ENCODE measurements around the gene CCND2. TPM values are rescaled to one million over a fixed set of nuclear protein-coding genes. Genes with fewer than 3 reads are reported as not detected.

The CCND2 gene
- total RNA-seq, 1 donor from 2014 or later, result 98.0 TPM

DNA sequence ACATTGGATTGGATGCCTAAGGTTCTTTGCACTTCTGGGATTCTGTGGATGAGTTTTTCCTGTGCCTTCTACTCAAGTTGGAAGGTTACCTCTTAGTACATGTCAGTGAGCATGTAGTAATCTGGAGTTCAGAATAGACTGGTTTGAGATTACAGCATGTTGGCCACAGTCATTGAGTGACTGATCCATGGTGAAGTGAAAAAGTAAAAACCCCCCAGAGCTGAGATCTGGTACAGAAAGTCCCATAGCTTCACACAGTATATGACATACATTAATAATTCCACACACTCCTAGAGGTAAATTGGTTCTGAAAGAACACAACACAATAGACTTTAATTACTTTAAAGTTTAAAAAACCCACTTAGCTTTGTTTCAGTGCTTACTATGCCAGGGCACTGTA is 11.9 kb upstream of the CCND2 start:
- Mint-ChIP-seq H3K9me3 (ENCODE audit: unreplicated experiment) (no peaks in the 10 kb centered on the region), H3K4me1 (ENCODE audit: low read depth, unreplicated experiment) (peaks cover 10% of the 10 kb centered on the region), H3K36me3 (ENCODE audit: unreplicated experiment) (peaks cover 5% of the 10 kb centered on the region), H3K27ac (ENCODE audit: unreplicated experiment) (no peak overlapping the region), H3K4me3 (ENCODE audit: unreplicated experiment) (no peak overlapping the region), H3K27me3 (ENCODE audit: unreplicated experiment) (peaks cover 2% of the 10 kb centered on the region)
- TF ChIP-seq, protein P1, sequence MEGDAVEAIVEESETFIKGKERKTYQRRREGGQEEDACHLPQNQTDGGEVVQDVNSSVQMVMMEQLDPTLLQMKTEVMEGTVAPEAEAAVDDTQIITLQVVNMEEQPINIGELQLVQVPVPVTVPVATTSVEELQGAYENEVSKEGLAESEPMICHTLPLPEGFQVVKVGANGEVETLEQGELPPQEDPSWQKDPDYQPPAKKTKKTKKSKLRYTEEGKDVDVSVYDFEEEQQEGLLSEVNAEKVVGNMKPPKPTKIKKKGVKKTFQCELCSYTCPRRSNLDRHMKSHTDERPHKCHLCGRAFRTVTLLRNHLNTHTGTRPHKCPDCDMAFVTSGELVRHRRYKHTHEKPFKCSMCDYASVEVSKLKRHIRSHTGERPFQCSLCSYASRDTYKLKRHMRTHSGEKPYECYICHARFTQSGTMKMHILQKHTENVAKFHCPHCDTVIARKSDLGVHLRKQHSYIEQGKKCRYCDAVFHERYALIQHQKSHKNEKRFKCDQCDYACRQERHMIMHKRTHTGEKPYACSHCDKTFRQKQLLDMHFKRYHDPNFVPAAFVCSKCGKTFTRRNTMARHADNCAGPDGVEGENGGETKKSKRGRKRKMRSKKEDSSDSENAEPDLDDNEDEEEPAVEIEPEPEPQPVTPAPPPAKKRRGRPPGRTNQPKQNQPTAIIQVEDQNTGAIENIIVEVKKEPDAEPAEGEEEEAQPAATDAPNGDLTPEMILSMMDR (IDR thresholded peaks at IDR 0.05; ENCODE audit: partially characterized antibody, unreplicated experiment), result no peak
- DNase-seq, result no peak

DNA sequence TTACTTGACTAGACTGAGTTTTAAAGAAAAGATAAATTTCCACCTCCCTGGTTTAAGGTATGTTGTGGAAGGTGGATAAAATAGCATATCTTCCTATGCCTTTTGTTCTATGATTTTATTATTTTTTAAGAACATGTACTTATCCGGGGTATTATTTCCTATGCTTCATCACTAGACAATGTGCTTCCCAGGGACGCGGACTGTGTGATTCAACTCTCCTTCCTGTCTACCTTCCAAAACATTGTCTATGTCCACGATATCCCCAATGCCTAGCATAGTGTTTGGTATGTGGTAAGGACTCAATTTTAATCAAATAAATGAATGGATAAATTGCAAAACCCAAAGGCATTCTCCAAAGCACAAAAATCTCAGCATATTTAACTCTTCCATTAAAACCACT is 8.3 kb upstream of the CCND2 start:
- no peak overlapping the region for H3K27ac Mint-ChIP-seq (ENCODE audit: unreplicated experiment)
- DNase-seq, result no peak
- H3K27me3 Mint-ChIP-seq (ENCODE audit: unreplicated experiment), result peaks cover 6% of the 10 kb centered on the region
- peaks cover 14% of the 10 kb centered on the region for H3K4me1 Mint-ChIP-seq (ENCODE audit: low read depth, unreplicated experiment)
- H3K9me3 Mint-ChIP-seq (ENCODE audit: unreplicated experiment), result peaks cover 5% of the 10 kb centered on the region
- H3K36me3 Mint-ChIP-seq (ENCODE audit: unreplicated experiment), result no peaks in the 10 kb centered on the region
- H3K4me3 Mint-ChIP-seq (ENCODE audit: unreplicated experiment), result no peak overlapping the region
- TF ChIP-seq, protein P1 (IDR thresholded peaks at IDR 0.05; ENCODE audit: partially characterized antibody, unreplicated experiment), result no peak

DNA sequence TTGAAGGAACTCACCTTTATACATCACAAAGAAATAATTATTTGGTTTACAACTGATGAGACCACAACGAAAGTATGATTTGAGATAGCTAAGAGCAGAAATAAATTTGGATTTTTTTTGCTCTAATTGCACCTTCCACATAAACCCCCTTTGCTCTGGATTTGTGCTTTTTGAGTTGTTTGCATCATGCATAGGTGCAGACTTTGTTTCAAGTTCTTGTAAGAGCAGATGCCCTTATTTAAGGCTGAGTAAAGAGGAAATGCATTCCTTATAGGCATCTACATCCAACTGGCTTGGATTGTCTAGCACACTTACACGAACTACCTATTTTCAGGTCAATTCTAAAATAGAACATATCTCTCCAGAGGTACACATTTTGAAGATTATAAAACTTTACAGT is 6.6 kb upstream of the CCND2 start:
- H3K36me3 Mint-ChIP-seq (ENCODE audit: unreplicated experiment), result no peaks in the 10 kb centered on the region
- H3K4me3 Mint-ChIP-seq (ENCODE audit: unreplicated experiment), result no peak overlapping the region
- peaks cover 16% of the 10 kb centered on the region for H3K4me1 Mint-ChIP-seq (ENCODE audit: low read depth, unreplicated experiment)
- TF ChIP-seq, protein P1 (IDR thresholded peaks at IDR 0.05; ENCODE audit: partially characterized antibody, unreplicated experiment), result no peak
- peaks cover 6% of the 10 kb centered on the region for H3K27me3 Mint-ChIP-seq (ENCODE audit: unreplicated experiment)
- H3K27ac Mint-ChIP-seq (ENCODE audit: unreplicated experiment), result no peak overlapping the region
- DNase-seq, result no peak
- H3K9me3 Mint-ChIP-seq (ENCODE audit: unreplicated experiment), result peaks cover 8% of the 10 kb centered on the region

DNA sequence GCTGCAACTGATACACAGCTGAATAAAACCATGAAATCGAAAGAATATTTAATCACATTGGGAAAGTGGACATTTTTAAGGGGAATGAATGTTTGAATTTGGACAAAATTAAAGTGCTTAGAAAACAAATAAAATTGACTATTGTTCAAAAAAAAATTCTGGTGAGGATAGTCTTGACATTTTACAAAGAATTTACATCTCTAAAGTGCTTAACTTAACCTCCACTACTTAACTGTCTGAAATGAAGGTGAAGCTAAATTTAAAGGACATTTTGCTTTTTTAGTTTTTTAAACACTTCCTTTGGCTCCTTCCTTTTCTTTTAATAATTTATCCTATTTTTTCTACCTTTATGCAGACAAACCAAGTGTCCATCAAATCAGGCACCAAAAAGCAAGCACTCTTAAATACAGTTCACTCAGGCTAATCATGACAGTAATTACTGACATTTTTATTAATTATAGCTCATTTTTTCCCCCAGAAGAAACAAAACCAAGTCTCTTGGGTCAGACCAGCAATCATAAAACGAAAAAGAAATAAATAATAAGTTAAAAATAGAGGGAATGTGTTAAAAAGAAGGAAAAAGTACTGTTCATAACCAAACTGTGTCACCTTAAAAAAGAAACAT is 5.7 kb upstream of the CCND2 start:
- TF ChIP-seq, protein P1 (IDR thresholded peaks at IDR 0.05; ENCODE audit: partially characterized antibody, unreplicated experiment), result no peak
- no peak overlapping the region for H3K27ac Mint-ChIP-seq (ENCODE audit: unreplicated experiment)
- peaks cover 16% of the 10 kb centered on the region for H3K4me1 Mint-ChIP-seq (ENCODE audit: low read depth, unreplicated experiment)
- no peaks in the 10 kb centered on the region for H3K36me3 Mint-ChIP-seq (ENCODE audit: unreplicated experiment)
- peaks cover 6% of the 10 kb centered on the region for H3K27me3 Mint-ChIP-seq (ENCODE audit: unreplicated experiment)
- peak overlapping the region; percentile 94 for H3K4me3 Mint-ChIP-seq (ENCODE audit: unreplicated experiment)
- DNase-seq, result no peak
- H3K9me3 Mint-ChIP-seq (ENCODE audit: unreplicated experiment), result peaks cover 8% of the 10 kb centered on the region

GRCh38 chr12:4268329-4269181 is 5.0 kb upstream of the CCND2 start:
- peaks cover 12% of the 10 kb centered on the region for H3K9me3 Mint-ChIP-seq (ENCODE audit: unreplicated experiment)
- peaks cover 18% of the 10 kb centered on the region for H3K4me1 Mint-ChIP-seq (ENCODE audit: low read depth, unreplicated experiment)
- peaks cover 10% of the 10 kb centered on the region for H3K27me3 Mint-ChIP-seq (ENCODE audit: unreplicated experiment)
- H3K4me3 Mint-ChIP-seq (ENCODE audit: unreplicated experiment), result peak overlapping the region; percentile 94
- H3K36me3 Mint-ChIP-seq (ENCODE audit: unreplicated experiment), result no peaks in the 10 kb centered on the region
- H3K27ac Mint-ChIP-seq (ENCODE audit: unreplicated experiment), result peak overlapping the region; percentile 88
- no peak for DNase-seq
- TF ChIP-seq, protein P1 (IDR thresholded peaks at IDR 0.05; ENCODE audit: partially characterized antibody, unreplicated experiment), result no peak
